Measurements from ENCODE around the gene TAF4. TPM values are rescaled to one million over a fixed set of nuclear protein-coding genes. Genes with fewer than 3 reads are reported as not detected.
"Not testable (repeated sequence)": the region's sequence is repeated elsewhere in the genome, so short reads cannot be mapped to it uniquely, and the experiment has no call there.

TAF4 gene
- polyA plus RNA-seq, 1 donor from 2014 or later = 10.2 TPM

DNA sequence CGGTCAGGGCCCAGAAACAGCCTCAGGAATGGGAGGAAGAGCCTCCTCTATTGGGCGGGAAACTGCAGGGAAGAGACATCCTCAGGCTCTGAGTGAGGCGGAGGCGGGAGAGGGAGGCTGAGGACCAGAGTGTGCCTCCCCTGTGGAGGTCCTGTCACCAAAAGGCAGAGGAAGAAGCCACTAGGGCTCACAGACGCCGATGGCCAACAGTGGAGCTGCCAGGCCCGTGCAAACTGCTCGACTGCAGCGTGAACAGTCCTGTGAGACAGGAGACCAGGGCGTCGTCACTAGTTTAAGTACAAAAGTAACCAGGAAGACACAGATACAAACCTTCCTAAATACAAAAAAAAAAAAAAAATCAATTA lies 82.7 kb downstream of the TAF4 start:
- H3K79me2 ChIP-seq (replicated peaks; ENCODE audit: insufficient read depth, low read length) = no peaks in the 10 kb centered on the region
- H3K27me3 ChIP-seq (ENCODE audit: insufficient read depth, low read depth, low read length) = no peaks in the 10 kb centered on the region
- no peak overlapping the region for H3K4me3 ChIP-seq (ENCODE audit: low read length)

DNA sequence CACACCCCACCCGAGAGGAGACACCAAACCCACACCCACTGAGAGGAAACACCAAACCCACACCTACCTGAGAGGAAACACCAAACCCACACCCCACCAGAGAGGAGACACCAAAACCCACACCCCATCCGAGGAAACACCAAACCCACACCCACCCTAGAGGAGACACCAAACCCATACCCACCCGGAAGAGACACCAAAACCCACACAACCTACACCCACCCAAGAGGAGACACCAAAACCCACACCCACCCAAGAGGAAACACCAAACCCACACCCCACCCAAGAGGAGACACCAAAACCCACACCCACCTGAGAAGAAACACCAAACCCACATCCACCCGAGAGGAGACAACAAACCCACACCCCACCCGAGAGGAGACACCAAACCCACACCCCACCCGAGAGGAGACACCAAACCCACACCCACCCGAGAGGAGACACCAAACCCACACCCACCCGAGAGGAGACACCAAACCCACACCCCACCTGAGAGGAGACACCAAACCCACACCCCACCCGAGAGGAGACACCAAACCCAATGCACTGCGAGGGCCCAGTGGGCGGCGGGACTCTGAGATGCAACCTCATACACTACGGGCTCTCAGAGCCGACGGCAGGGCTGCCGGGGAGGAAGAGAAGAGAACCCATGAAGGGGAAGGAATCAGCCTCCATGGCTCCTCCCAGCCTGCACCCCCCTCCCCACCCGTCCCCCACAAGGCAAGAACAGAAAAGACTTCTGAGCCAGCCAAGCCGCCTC lies 83.3 kb downstream of the TAF4 start:
- Histone ChIP-seq H3K9ac (ENCODE audit: low read length) (no peak overlapping the region), H3K9me3 (ENCODE audit: low read length) (no peaks in the 10 kb centered on the region), H3K79me2 (replicated peaks; ENCODE audit: insufficient read depth, low read length) (no peaks in the 10 kb centered on the region), H3K4me2 (ENCODE audit: low read length) (no peak overlapping the region), H2AFZ (ENCODE audit: low read depth, low read length) (no peak overlapping the region), H3K27me3 (ENCODE audit: insufficient read depth, low read depth, low read length) (no peaks in the 10 kb centered on the region), H3K36me3 (ENCODE audit: insufficient read depth, low read length) (no peaks in the 10 kb centered on the region), H3F3A (ENCODE audit: insufficient read depth, low read length, poor library complexity, severe bottlenecking) (no peaks in the 10 kb centered on the region), H3K27ac (ENCODE audit: low read length) (no peak overlapping the region), H4K20me1 (ENCODE audit: insufficient read depth) (no peaks in the 10 kb centered on the region), H3K4me3 (ENCODE audit: low read length) (no peak overlapping the region), H3K9me2 (ENCODE audit: insufficient read depth, low read length) (no peaks in the 10 kb centered on the region)
- TF ChIP-seq MXI1 (conservative IDR thresholded peaks at IDR 0.05; ENCODE audit: poor library complexity, severe bottlenecking) = no peak
- no peak for TF ChIP-seq EZH2 (IDR thresholded peaks at IDR 0.05; ENCODE audit: borderline replicate concordance, insufficient read depth, low read length, poor library complexity, severe bottlenecking)
- TF ChIP-seq POLR2AphosphoS5 (IDR thresholded peaks at IDR 0.05) = no peak
- TF ChIP-seq, protein P1, sequence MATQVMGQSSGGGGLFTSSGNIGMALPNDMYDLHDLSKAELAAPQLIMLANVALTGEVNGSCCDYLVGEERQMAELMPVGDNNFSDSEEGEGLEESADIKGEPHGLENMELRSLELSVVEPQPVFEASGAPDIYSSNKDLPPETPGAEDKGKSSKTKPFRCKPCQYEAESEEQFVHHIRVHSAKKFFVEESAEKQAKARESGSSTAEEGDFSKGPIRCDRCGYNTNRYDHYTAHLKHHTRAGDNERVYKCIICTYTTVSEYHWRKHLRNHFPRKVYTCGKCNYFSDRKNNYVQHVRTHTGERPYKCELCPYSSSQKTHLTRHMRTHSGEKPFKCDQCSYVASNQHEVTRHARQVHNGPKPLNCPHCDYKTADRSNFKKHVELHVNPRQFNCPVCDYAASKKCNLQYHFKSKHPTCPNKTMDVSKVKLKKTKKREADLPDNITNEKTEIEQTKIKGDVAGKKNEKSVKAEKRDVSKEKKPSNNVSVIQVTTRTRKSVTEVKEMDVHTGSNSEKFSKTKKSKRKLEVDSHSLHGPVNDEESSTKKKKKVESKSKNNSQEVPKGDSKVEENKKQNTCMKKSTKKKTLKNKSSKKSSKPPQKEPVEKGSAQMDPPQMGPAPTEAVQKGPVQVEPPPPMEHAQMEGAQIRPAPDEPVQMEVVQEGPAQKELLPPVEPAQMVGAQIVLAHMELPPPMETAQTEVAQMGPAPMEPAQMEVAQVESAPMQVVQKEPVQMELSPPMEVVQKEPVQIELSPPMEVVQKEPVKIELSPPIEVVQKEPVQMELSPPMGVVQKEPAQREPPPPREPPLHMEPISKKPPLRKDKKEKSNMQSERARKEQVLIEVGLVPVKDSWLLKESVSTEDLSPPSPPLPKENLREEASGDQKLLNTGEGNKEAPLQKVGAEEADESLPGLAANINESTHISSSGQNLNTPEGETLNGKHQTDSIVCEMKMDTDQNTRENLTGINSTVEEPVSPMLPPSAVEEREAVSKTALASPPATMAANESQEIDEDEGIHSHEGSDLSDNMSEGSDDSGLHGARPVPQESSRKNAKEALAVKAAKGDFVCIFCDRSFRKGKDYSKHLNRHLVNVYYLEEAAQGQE (IDR thresholded peaks at IDR 0.05; ENCODE audit: borderline replicate concordance) = no peak
- no peak for TF ChIP-seq RAD21 (conservative IDR thresholded peaks at IDR 0.05)
- TF ChIP-seq, protein P2, sequence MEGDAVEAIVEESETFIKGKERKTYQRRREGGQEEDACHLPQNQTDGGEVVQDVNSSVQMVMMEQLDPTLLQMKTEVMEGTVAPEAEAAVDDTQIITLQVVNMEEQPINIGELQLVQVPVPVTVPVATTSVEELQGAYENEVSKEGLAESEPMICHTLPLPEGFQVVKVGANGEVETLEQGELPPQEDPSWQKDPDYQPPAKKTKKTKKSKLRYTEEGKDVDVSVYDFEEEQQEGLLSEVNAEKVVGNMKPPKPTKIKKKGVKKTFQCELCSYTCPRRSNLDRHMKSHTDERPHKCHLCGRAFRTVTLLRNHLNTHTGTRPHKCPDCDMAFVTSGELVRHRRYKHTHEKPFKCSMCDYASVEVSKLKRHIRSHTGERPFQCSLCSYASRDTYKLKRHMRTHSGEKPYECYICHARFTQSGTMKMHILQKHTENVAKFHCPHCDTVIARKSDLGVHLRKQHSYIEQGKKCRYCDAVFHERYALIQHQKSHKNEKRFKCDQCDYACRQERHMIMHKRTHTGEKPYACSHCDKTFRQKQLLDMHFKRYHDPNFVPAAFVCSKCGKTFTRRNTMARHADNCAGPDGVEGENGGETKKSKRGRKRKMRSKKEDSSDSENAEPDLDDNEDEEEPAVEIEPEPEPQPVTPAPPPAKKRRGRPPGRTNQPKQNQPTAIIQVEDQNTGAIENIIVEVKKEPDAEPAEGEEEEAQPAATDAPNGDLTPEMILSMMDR (IDR thresholded peaks at IDR 0.05; ENCODE audit: poor library complexity, severe bottlenecking) = no peak

More for the DNA sequence above, 82.7 kb downstream of the TAF4 start:
- Histone ChIP-seq H4K20me1 (ENCODE audit: insufficient read depth) (no peaks in the 10 kb centered on the region), H3K9me2 (ENCODE audit: insufficient read depth, low read length) (no peaks in the 10 kb centered on the region), H3K27ac (ENCODE audit: low read length) (no peak overlapping the region), H2AFZ (ENCODE audit: low read depth, low read length) (no peak overlapping the region), H3K36me3 (ENCODE audit: insufficient read depth, low read length) (no peaks in the 10 kb centered on the region), H3K9ac (ENCODE audit: low read length) (no peak overlapping the region), H3K4me2 (ENCODE audit: low read length) (no peak overlapping the region), H3F3A (ENCODE audit: insufficient read depth, low read length, poor library complexity, severe bottlenecking) (no peaks in the 10 kb centered on the region), H3K9me3 (ENCODE audit: low read length) (no peaks in the 10 kb centered on the region)
- TF ChIP-seq MXI1 (conservative IDR thresholded peaks at IDR 0.05; ENCODE audit: poor library complexity, severe bottlenecking) = no peak
- TF ChIP-seq, protein P1 (IDR thresholded peaks at IDR 0.05; ENCODE audit: borderline replicate concordance) = no peak
- TF ChIP-seq, protein P2 (IDR thresholded peaks at IDR 0.05; ENCODE audit: poor library complexity, severe bottlenecking) = no peak
- no peak for TF ChIP-seq POLR2AphosphoS5 (IDR thresholded peaks at IDR 0.05)
- no peak for TF ChIP-seq EZH2 (IDR thresholded peaks at IDR 0.05; ENCODE audit: borderline replicate concordance, insufficient read depth, low read length, poor library complexity, severe bottlenecking)
- no peak for TF ChIP-seq TAF1 (IDR thresholded peaks at IDR 0.05; ENCODE audit: low read depth)
- no peak for TF ChIP-seq EP300 (conservative IDR thresholded peaks at IDR 0.05; ENCODE audit: poor library complexity, severe bottlenecking)

DNA sequence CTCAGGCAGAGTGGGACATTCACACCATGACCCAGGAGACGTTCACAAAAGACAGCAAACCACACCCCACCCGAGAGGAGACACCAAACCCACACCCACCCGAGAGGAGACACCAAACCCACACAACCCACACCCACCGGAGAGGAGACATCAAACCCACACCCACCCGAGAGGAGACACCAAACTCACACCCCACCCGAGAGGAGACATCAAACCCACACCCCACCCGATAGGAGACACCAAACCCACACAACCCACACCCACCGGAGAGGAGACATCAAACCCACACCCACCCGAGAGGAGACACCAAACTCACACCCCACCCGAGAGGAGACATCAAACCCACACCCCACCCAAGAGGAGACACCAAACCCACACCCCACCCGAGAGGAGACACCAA lies 84.0 kb downstream of the TAF4 start:
- not testable (repeated sequence) for H3K27ac ChIP-seq (ENCODE audit: low read length); H3K9ac ChIP-seq (ENCODE audit: low read length); H3K9me2 ChIP-seq (ENCODE audit: insufficient read depth, low read length); H3K4me3 ChIP-seq (ENCODE audit: low read length); H3K9me3 ChIP-seq (ENCODE audit: low read length); H3K4me2 ChIP-seq (ENCODE audit: low read length); H3K27me3 ChIP-seq (ENCODE audit: insufficient read depth, low read depth, low read length); H3K36me3 ChIP-seq (ENCODE audit: insufficient read depth, low read length); H3F3A ChIP-seq (ENCODE audit: insufficient read depth, low read length, poor library complexity, severe bottlenecking); H2AFZ ChIP-seq (ENCODE audit: low read depth, low read length); H3K79me2 ChIP-seq (replicated peaks; ENCODE audit: insufficient read depth, low read length); H4K20me1 ChIP-seq (ENCODE audit: insufficient read depth)
